ENCODE data around the gene PES1. TPM values are rescaled to one million over a fixed set of nuclear protein-coding genes. Genes with fewer than 3 reads are reported as not detected.

The PES1 gene
- total RNA-seq, 6 donors from 2014 or later, result 27.2 to 66.9 (median 56.9) TPM

GRCh38 chr22:30580896-30581295, 10.8 kb downstream of the PES1 start:
- TF ChIP-seq POLR2AphosphoS5 (IDR thresholded peaks at IDR 0.05), result no peak
- TF ChIP-seq CTCF (IDR thresholded peaks at IDR 0.05), result no peak
- no peak for TF ChIP-seq POLR2A (IDR thresholded peaks at IDR 0.05)
- TF ChIP-seq EP300 (IDR thresholded peaks at IDR 0.05), result no peak
- no peak overlapping the region for H3K4me3 ChIP-seq
- ATAC-seq (ENCODE audit: low FRiP score in 2 of 2) (no peak), DNase-seq (peak in 1 of 2 donors; percentile 56)
- H3K36me3 ChIP-seq, result peaks cover 54 to 100% (median 97%) of the 10 kb centered on the region in 4 donors
- WGBS, 2 donors, result 74 to 94% methylated on average over 6 of the region's 6 CpGs
- peaks cover 0 to 2% (median under 1%) of the 10 kb centered on the region in 4 donors for H3K4me1 ChIP-seq
- no peak overlapping the region for H3K27ac ChIP-seq
- no peaks in the 10 kb centered on the region for H3K27me3 ChIP-seq
- H3K9me3 ChIP-seq, result no peaks in the 10 kb centered on the region

GRCh38 chr22:30578481-30578880, 13.2 kb downstream of the PES1 start:
- H3K4me3 ChIP-seq, result no peak overlapping the region
- H3K27me3 ChIP-seq, result no peaks in the 10 kb centered on the region
- H3K36me3 ChIP-seq, result peaks cover 51 to 81% (median 76%) of the 10 kb centered on the region in 4 donors
- 81 to 88% methylated on average over 8 to 12 of the region's 12 CpGs for WGBS, 2 donors
- ATAC-seq (ENCODE audit: low FRiP score in 2 of 2), result no peak
- DNase-seq, result peak in 1 of 2 donors; percentile 72
- no peak for TF ChIP-seq POLR2AphosphoS5 (IDR thresholded peaks at IDR 0.05)
- TF ChIP-seq CTCF (IDR thresholded peaks at IDR 0.05), result no peak
- TF ChIP-seq POLR2A (IDR thresholded peaks at IDR 0.05), result no peak
- no peak for TF ChIP-seq EP300 (IDR thresholded peaks at IDR 0.05)
- peaks cover 9 to 20% (median 15%) of the 10 kb centered on the region in 4 donors for H3K4me1 ChIP-seq
- H3K27ac ChIP-seq, result no peak overlapping the region
- H3K9me3 ChIP-seq, result no peaks in the 10 kb centered on the region

- DNase-seq, result no peak
Observed at GRCh38 chr22:30575859-30576258, 15.9 kb downstream of the PES1 start.

GRCh38 chr22:30574997-30575671, 16.6 kb downstream of the PES1 start:
- Histone ChIP-seq H3K9me3 (no peaks in the 10 kb centered on the region), H3K4me3 (peak overlapping the region in 3 of 4 donors; percentile 23 to 40 (median 35)), H3K4me1 (peaks cover 9 to 21% (median 19%) of the 10 kb centered on the region in 4 donors), H3K27me3 (no peaks in the 10 kb centered on the region), H3K27ac (peak overlapping the region in 3 of 4 donors; percentile 17 to 61 (median 31)), H3K36me3 (peaks cover 32 to 47% (median 43%) of the 10 kb centered on the region in 4 donors)
- TF ChIP-seq POLR2A (IDR thresholded peaks at IDR 0.05) (no peak), POLR2AphosphoS5 (IDR thresholded peaks at IDR 0.05) (peak; percentile 6 to 55), CTCF (IDR thresholded peaks at IDR 0.05) (no peak), EP300 (IDR thresholded peaks at IDR 0.05) (no peak)
- ATAC-seq (ENCODE audit: low FRiP score in 2 of 2) (peak; percentile 31 to 66), DNase-seq (peak in 1 of 2 donors; percentile 26)
- WGBS, 2 donors, result 68 to 77% methylated on average over 5 to 12 of the region's 12 CpGs

More at GRCh38 chr22:30575859-30576258, 15.9 kb downstream of the PES1 start:
- Histone ChIP-seq H3K27ac (peak overlapping the region in 2 of 4 donors; percentile 58 to 64), H3K27me3 (no peaks in the 10 kb centered on the region), H3K36me3 (peaks cover 40 to 55% (median 50%) of the 10 kb centered on the region in 4 donors), H3K9me3 (no peaks in the 10 kb centered on the region), H3K4me3 (no peak overlapping the region), H3K4me1 (peaks cover 9 to 21% (median 19%) of the 10 kb centered on the region in 4 donors)
- 77 to 86% methylated on average over 14 to 15 of the region's 15 CpGs for WGBS, 2 donors
- TF ChIP-seq CTCF (IDR thresholded peaks at IDR 0.05) (no peak), POLR2AphosphoS5 (IDR thresholded peaks at IDR 0.05) (no peak), POLR2A (IDR thresholded peaks at IDR 0.05) (no peak), EP300 (IDR thresholded peaks at IDR 0.05) (no peak)
- ATAC-seq (ENCODE audit: low FRiP score in 2 of 2), result no peak
